IMR-90 (cell line): ENCODE results near the gene CYP2B6.

ENCODE experiments used
- CTCF ChIP-seq: conservative IDR thresholded peaks from 2 replicates; pipeline ENCODE4 v1.5.1; 2012; ENCODE audit warnings: mild to moderate bottlenecking, low read depth, low read length, improper control_type of control experiment
- FOS ChIP-seq: fragments of 150-350 bp; IDR thresholded peaks from 2 replicates; pipeline ENCODE4 v1.6.1; 2016; ENCODE audit warnings: low read depth, low read length
- MAFK ChIP-seq: IDR thresholded peaks from 2 replicates; pipeline ENCODE4 v1.6.1; 2012; ENCODE audit warnings: low read depth, low read length, improper control_type of control experiment
- POLR2A ChIP-seq: IDR thresholded peaks from 2 replicates; pipeline ENCODE4 v1.6.1; 2012; ENCODE audit warnings: mild to moderate bottlenecking, low read depth, low read length
- TF ChIP-seq, protein P1 (sequence below): fragments of 150-350 bp; IDR thresholded peaks from 2 replicates; pipeline ENCODE4 v1.6.1; 2016; ENCODE audit warnings: low read depth, mild to moderate bottlenecking, low read length, moderate library complexity, borderline replicate concordance

DNA sequence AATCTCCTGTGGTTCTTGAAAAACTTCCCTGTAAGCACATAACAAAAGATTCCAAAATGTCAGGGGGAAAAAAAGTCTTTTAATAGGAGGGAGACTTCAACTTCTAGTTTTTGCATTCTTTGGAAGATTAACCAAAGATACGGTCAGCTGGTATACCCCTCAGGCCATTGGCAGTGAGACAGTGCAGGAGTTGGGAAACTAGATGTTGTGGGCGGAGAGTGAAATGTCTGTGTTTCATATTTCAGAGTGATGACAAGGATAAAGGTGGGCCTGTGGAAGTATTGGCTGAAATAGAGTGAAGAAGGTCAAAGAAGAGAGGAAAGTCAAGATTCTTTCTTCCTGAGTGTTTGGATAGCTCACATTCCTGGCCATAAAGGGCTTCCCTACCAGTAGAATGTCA lies 40.8 kb downstream of the CYP2B6 start:
- TF ChIP-seq POLR2A (no peak), CTCF (no peak), MAFK (no peak), FOS (no peak)
- TF ChIP-seq, protein P1, sequence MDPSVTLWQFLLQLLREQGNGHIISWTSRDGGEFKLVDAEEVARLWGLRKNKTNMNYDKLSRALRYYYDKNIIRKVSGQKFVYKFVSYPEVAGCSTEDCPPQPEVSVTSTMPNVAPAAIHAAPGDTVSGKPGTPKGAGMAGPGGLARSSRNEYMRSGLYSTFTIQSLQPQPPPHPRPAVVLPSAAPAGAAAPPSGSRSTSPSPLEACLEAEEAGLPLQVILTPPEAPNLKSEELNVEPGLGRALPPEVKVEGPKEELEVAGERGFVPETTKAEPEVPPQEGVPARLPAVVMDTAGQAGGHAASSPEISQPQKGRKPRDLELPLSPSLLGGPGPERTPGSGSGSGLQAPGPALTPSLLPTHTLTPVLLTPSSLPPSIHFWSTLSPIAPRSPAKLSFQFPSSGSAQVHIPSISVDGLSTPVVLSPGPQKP: no peak
